HCT116 (cell line): Measurements from ENCODE around the gene STAG1.

Experiments used
- EZH2 ChIP-seq: fragments of 200-600 bp; sonication (generic); IDR thresholded peaks from 2 replicates; pipeline ENCODE4 v1.6.1; 2017; ENCODE audit warnings: antibody characterized with exemption, mixed run types
- REST ChIP-seq: IDR thresholded peaks from 2 replicates; pipeline ENCODE4 v1.6.1; 2012; ENCODE audit warnings: low read depth
- TF ChIP-seq, protein P1 (sequence below), 3 experiments: fragments of 200-600 bp in 1 of 3; sonication (generic) in 1 of 3; IDR thresholded peaks in 2 of 3; conservative IDR thresholded peaks in 1 of 3; 2 replicates each; pipeline ENCODE4 v1.5.1; 2012 to 2017; ENCODE audit warnings: low read depth in 2 of 3, low read length in 2 of 3, antibody characterized with exemption in 1 of 3, borderline replicate concordance in 1 of 3, control low read depth in 1 of 3, mild to moderate bottlenecking in 1 of 3, mixed read lengths in 1 of 3, mixed run types in 1 of 3, moderate library complexity in 1 of 3; ENCODE audit not compliant: insufficient read depth in 1 of 3

DNA sequence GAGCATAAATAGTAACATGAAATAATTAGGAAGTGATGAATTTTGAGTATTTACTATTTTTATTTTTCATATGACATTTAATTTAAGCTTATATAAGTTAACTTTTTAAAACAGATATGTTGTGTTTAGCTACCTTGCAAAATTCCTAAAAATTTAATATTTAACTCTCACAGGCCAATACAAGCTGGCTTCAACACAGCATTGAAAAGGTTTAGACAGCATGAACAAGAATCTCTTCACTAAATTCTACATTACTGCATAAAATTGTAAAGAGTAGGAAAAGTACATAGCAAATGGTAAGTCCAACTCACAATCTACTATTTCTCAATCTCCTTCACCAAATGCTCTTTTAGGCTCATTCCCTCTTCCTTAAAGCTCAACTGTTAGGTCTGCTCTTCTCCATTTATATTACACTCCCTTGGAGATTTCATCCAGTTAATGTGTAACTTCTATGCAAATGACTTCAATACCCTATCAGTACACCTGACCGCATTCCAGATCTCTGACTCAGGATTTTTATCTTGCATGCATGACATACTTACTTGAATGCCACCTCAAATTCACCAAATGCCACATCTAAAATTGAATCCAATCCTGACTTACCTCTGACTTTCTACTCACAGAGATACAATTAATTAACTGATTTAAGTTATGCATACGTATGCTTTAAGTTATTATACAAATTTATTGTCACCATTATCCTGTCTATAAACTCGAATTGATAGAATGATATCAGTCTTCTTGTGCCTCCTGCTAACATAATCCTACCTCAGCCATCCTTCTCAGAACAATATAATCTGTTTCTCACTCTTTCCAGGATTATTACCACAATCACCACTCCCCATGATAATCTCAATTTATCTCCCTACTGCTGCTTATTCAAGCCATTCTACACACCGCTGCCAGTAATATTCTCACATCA is 127.0 kb downstream of the STAG1 start:
- no peak for TF ChIP-seq EZH2
- no peak for TF ChIP-seq REST
- TF ChIP-seq, protein P1, sequence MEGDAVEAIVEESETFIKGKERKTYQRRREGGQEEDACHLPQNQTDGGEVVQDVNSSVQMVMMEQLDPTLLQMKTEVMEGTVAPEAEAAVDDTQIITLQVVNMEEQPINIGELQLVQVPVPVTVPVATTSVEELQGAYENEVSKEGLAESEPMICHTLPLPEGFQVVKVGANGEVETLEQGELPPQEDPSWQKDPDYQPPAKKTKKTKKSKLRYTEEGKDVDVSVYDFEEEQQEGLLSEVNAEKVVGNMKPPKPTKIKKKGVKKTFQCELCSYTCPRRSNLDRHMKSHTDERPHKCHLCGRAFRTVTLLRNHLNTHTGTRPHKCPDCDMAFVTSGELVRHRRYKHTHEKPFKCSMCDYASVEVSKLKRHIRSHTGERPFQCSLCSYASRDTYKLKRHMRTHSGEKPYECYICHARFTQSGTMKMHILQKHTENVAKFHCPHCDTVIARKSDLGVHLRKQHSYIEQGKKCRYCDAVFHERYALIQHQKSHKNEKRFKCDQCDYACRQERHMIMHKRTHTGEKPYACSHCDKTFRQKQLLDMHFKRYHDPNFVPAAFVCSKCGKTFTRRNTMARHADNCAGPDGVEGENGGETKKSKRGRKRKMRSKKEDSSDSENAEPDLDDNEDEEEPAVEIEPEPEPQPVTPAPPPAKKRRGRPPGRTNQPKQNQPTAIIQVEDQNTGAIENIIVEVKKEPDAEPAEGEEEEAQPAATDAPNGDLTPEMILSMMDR (IDR thresholded peaks at IDR 0.05 in 2 of 3, conservative IDR thresholded peaks at IDR 0.05 in 1 of 3; ENCODE audit: borderline replicate concordance in 1 of 3, insufficient read depth in 1 of 3, low read depth in 2 of 3, low read length in 2 of 3): no peak
